ENCODE data around the gene CABP4.

The CABP4 gene

GRCh38 chr11:67493548-67494370 is 38.6 kb downstream of the CABP4 start:
- DNase-seq (ENCODE audit: low read depth in 2 of 2), result no peak
- H3K4me3 ChIP-seq (replicated peaks in 1 of 2; ENCODE audit: low read depth in 2 of 2, low read length in 2 of 2), result no peak overlapping the region
- no peak for TF ChIP-seq CTCF (IDR thresholded peaks at IDR 0.05; ENCODE audit: low read depth, low read length)

DNA sequence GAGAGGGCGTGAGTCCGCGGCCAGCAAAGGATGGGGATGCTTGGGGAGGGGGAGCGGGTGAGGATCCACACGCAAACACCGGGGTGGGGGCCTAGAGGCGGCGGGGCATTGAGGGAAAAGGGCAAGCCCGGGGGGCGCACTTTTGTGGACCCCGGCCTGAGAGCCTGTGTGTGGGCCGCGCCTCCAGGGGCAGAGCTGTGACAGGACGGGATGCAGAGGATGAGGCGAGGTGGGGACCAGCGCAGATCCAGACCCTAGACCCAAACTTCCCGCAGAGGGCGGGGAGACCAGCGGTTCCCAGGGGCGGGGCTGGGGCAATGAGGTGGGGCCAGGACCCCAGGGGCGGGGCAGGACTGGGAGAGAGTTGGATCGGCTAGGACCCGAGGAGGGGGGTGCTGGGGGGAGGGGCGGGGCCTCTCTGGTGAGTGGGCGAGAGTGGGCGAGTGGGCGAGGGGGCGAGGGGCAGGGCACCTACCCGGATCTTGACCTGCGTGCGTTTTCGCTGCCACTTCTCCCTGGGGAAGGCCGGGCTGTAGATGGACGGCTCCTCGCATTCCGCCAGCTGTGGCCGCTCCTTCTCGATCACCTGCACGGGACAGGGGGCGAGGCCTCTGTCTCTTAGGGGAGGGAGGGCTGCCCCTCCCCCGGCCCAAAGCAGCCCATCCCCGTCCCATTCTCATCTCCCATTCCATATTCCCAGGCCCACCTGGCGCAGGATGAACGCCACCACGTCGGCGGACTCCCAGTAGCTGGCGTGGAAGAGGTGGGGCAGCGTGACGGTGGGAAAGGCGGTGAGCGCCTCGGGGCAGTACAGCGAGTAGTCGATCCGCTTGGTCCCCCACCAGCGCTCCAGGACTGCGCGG is 39.4 kb downstream of the CABP4 start:
- DNase-seq (ENCODE audit: low read depth in 2 of 2), result no peak
- H3K4me3 ChIP-seq (replicated peaks in 1 of 2; ENCODE audit: low read depth in 2 of 2, low read length in 2 of 2), result no peak overlapping the region
- no peak for TF ChIP-seq CTCF (IDR thresholded peaks at IDR 0.05; ENCODE audit: low read depth, low read length)

DNA sequence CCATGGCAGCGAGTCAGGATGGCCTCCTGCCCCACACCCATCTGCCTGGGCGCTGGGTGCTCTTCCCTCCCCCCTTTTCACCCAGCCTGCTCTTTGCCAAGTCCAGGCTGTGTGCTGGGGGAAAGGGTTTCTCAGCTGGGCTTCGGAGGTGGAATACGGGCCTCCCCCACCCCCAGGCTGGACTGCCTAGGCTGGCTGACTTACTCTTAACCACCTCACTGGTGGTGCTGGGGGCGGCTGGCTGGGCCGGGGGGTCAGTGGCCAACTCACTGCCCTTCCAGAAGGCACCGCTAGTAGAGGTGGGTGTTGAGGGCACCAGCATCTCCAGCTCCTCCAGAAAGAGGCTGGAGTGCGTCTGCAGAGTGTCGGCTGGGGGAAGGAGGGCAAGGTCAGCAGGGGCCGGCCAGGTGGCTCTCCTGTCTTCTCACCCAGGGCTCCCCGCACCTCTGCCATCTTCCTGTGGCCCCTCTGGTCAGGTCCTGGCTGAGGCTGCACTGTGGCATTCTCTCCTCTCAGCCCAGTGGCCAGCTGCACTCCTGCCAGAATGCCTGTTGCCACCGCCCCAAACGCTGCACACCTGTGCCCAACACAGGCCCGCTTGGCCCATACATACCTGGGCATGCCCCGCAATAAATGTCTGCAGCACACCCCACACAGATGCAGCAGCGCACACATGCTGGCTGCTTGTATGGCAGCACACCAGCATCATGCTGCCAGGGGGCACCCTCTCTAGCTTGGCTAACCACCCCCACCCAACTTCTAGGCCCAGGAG is 40.3 kb downstream of the CABP4 start:
- DNase-seq (ENCODE audit: low read depth in 2 of 2), result no peak
- H3K4me3 ChIP-seq (replicated peaks in 1 of 2; ENCODE audit: low read depth in 2 of 2, low read length in 2 of 2), result no peak overlapping the region
- TF ChIP-seq CTCF (IDR thresholded peaks at IDR 0.05; ENCODE audit: low read depth, low read length), result no peak

DNA sequence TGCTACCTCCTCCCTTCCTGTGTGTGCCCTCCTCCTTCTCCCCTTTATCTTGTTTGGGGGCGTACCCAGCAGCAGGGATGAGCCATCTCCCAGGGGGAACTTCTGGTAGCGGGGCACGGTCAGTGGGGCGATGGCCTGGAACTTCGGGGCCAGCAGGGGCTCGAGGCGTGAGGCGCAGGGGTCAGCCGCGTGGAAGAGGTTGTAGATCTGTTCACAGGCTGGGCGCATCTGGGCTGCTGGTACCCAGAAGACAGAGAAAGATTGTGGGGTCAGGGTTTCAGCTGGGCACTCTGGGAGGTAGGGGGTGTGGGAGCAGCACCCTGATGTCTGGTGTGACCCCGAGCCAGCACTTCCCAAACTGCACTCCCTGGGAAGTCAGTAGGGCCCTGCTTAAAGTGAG is 41.0 kb downstream of the CABP4 start:
- TF ChIP-seq CTCF (IDR thresholded peaks at IDR 0.05; ENCODE audit: low read depth, low read length), result no peak
- no peak for DNase-seq (ENCODE audit: low read depth in 2 of 2)
- H3K4me3 ChIP-seq (replicated peaks in 1 of 2; ENCODE audit: low read depth in 2 of 2, low read length in 2 of 2), result no peak overlapping the region

GRCh38 chr11:67497656-67498291 is 42.6 kb downstream of the CABP4 start:
- DNase-seq (ENCODE audit: low read depth in 2 of 2), result no peak

More at GRCh38 chr11:67497656-67498291, 42.6 kb downstream of the CABP4 start:
- TF ChIP-seq CTCF (IDR thresholded peaks at IDR 0.05; ENCODE audit: low read depth, low read length), result no peak
- no peak overlapping the region for H3K4me3 ChIP-seq (replicated peaks in 1 of 2; ENCODE audit: low read depth in 2 of 2, low read length in 2 of 2)

Data from cardiac fibroblast (primary cell).